Epithelial cell of esophagus (primary cell): ENCODE results near the gene EPHB1.
A peak's percentile ranks its signal among the peaks of the same experiment; 100 is the strongest.

Experiments
- DNase-seq: peaks from one replicate; pipeline ENCODE4 v3.0.0; 2010; ENCODE audit warnings: low read depth
- H3K4me3 ChIP-seq: 2 replicates; pipeline ENCODE4 v1.5.1; 2011; ENCODE audit warnings: mild to moderate bottlenecking, low read length, control low read depth
- CTCF ChIP-seq: IDR thresholded peaks from 2 replicates; pipeline ENCODE4 v1.5.1; 2011; ENCODE audit warnings: low read depth, mild to moderate bottlenecking, low read length, control low read depth, inconsistent platforms; ENCODE audit not compliant: insufficient read depth; ENCODE audit errors: missing control alignments

Gene EPHB1

GRCh38 chr3:135117977-135118376 lies 322.9 kb downstream of the EPHB1 start:
- DNase-seq, result no peak
- TF ChIP-seq CTCF, result no peak

GRCh38 chr3:135118792-135119191 lies 323.7 kb downstream of the EPHB1 start:
- no peak overlapping the region for H3K4me3 ChIP-seq
- TF ChIP-seq CTCF, result no peak
- no peak for DNase-seq

More at GRCh38 chr3:135117977-135118376, 322.9 kb downstream of the EPHB1 start:
- H3K4me3 ChIP-seq, result no peak overlapping the region

- DNase-seq, result peak; percentile 32
- TF ChIP-seq CTCF, result no peak
Measured at GRCh38 chr3:135125171-135125801, 330.2 kb downstream of the EPHB1 start.

GRCh38 chr3:135127946-135128470 lies 332.9 kb downstream of the EPHB1 start:
- DNase-seq, result no peak
- H3K4me3 ChIP-seq, result no peak overlapping the region
- TF ChIP-seq CTCF, result no peak

More at GRCh38 chr3:135125171-135125801, 330.2 kb downstream of the EPHB1 start:
- H3K4me3 ChIP-seq, result no peak overlapping the region

- H3K4me3 ChIP-seq, result no peak overlapping the region
- no peak for TF ChIP-seq CTCF
- DNase-seq, result no peak
Measured at GRCh38 chr3:135128818-135129217, 333.8 kb downstream of the EPHB1 start.

GRCh38 chr3:135131290-135131689 lies 336.2 kb downstream of the EPHB1 start:
- TF ChIP-seq CTCF, result no peak
- H3K4me3 ChIP-seq, result no peak overlapping the region
- no peak for DNase-seq

- H3K4me3 ChIP-seq, result no peak overlapping the region
- DNase-seq, result no peak
- TF ChIP-seq CTCF, result no peak
Measured at GRCh38 chr3:135133905-135134683, 339.0 kb downstream of the EPHB1 start.
